GM06990 (cell line): ENCODE results near the gene APOBEC3A.
"Not testable (repeated sequence)": the region's sequence is repeated elsewhere in the genome, so short reads cannot be mapped to it uniquely, and the experiment has no call there.

Experiments used
- DNase-seq: peaks from one replicate; pipeline ENCODE4 v3.0.0-alpha.2; 2011; ENCODE audit not compliant: insufficient read length; ENCODE audit errors: extremely low read depth
- H3K27me3 ChIP-seq: replicated peaks from 2 replicates; pipeline ENCODE4 v1.6.0; 2011; ENCODE audit warnings: low read length; ENCODE audit not compliant: control insufficient read depth, insufficient read depth
- H3K36me3 ChIP-seq: 2 replicates; pipeline ENCODE4 v1.5.1; 2011; ENCODE audit warnings: low read length; ENCODE audit not compliant: control insufficient read depth, insufficient read depth
- H3K4me3 ChIP-seq: replicated peaks from 2 replicates; pipeline ENCODE4 v1.5.1; 2011; ENCODE audit warnings: low read depth, mild to moderate bottlenecking, control low read depth, low read length
- TF ChIP-seq, protein P1 (sequence below): IDR thresholded peaks from 2 replicates; pipeline ENCODE4 v1.5.1; 2011; ENCODE audit warnings: low read length, control low read depth, mild to moderate bottlenecking, inconsistent platforms; ENCODE audit not compliant: insufficient read depth, poor library complexity, severe bottlenecking

APOBEC3A gene

DNA sequence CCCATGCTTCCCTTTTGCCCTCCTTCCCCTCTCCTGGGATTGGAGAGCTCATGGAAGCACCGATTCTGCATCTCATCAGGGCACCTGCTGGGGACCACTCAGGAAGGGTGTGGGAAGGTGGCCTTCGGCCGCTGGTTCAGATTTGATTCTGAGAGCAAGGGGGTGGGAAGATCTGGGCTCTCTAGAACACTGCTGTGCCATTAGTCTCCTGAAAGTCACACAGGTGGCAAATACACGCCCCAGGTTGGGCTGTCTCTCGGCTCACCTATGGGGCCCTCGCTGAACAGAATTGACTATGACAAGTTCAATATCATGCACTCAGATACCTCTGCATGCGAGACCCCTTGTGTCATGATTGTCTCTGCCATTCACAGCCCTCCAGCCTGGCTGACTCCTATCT, 12.8 kb upstream of the APOBEC3A start:
- no peaks in the 10 kb centered on the region for H3K36me3 ChIP-seq
- H3K4me3 ChIP-seq = no peak overlapping the region
- TF ChIP-seq, protein P1, sequence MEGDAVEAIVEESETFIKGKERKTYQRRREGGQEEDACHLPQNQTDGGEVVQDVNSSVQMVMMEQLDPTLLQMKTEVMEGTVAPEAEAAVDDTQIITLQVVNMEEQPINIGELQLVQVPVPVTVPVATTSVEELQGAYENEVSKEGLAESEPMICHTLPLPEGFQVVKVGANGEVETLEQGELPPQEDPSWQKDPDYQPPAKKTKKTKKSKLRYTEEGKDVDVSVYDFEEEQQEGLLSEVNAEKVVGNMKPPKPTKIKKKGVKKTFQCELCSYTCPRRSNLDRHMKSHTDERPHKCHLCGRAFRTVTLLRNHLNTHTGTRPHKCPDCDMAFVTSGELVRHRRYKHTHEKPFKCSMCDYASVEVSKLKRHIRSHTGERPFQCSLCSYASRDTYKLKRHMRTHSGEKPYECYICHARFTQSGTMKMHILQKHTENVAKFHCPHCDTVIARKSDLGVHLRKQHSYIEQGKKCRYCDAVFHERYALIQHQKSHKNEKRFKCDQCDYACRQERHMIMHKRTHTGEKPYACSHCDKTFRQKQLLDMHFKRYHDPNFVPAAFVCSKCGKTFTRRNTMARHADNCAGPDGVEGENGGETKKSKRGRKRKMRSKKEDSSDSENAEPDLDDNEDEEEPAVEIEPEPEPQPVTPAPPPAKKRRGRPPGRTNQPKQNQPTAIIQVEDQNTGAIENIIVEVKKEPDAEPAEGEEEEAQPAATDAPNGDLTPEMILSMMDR = no peak
- H3K27me3 ChIP-seq = no peaks in the 10 kb centered on the region
- DNase-seq = no peak

DNA sequence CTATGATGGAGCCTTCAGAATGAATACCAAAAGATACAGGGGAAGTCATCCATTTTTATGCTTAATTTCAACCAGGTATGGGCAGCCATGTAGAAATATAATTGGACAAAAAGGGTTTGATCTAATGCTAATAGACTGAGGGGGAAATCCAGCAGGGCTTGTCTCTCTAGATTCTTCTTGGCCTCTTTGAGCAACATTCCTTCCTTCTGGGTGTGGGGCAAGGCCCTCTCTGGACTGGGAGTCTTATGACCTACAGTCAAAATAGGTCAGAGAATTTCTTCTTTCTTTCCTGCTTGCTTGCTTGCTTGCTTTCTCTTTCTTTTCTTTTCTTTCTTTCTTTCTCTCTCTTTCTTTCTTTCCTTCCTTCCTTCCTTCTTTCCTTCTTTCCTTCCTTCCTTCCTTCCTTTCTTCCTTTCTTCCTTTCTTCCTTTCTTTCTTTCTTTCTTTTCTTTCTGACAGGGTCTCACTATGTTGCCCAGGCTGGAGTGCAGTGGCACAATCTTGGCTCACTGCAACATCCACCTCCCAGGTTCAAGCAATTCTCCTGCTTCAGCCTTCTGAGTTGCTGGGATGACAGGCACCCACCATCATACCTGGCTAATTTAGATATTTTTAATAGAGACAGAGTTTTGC, 11.6 kb upstream of the APOBEC3A start:
- H3K36me3 ChIP-seq, H3K4me3 ChIP-seq, DNase-seq, H3K27me3 ChIP-seq: not testable (repeated sequence)

DNA sequence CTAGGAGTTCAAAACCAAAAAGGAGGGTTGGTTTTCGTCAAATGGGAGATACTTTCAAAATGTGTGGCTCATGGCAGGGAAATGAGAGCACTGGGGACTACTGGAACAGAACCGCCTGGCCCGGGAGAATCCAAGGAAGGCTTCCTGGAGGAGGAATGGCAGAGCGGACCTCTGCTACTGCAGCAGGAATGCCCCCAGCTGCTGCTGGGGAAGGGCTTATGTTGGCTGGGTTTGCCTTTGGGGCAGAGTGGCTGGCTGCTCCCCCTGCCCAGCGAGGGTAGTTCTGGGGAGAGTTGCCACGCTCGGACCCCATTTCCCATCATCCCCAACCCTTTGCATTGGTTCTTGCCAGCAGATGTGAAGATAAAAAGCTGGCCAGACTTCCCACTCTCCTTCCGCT, 10.6 kb upstream of the APOBEC3A start:
- H3K36me3 ChIP-seq = no peaks in the 10 kb centered on the region
- no peak overlapping the region for H3K4me3 ChIP-seq
- no peaks in the 10 kb centered on the region for H3K27me3 ChIP-seq
- TF ChIP-seq, protein P1 = no peak
- no peak for DNase-seq

DNA sequence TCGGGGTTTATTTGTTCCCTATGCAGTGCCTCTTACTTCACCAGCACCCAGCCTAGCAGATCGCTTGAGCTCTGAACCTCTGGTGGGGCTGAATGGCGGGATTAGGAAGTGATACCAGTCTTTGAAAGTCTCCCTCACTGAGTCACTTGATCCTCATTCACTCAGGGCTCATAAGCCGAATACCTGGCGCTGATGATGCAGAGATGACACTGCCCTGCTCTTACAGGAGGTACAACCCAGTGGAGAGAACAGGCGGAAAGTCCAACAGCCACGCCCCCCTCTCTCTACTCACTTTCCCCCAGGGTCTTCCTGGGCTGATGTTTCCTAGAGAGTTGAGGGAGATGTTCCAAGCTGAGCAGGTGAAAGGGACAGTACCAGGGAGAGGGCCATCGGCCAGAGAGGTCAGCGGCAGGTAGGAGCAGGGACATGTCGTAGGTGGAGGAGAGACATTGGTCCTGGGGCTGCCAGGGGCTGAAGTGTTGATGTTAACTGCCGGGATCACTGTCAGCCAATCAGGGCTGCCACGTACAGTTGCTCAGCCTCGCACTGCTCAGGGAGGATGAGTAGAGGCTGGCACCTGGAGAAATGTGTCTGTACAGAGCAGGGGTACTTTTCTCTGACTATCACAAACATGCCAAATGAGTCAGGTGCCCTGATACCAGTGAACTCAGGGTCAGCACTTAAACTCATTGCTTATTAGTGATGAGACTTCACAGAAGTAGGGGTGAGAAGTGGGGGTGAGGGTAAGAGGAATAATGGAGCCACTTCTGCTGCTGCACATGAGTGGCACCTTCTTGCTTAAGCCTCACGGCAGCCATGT, 9.9 kb upstream of the APOBEC3A start:
- Histone ChIP-seq H3K36me3 (no peaks in the 10 kb centered on the region), H3K27me3 (no peaks in the 10 kb centered on the region), H3K4me3 (no peak overlapping the region)
- TF ChIP-seq, protein P1 = no peak
- no peak for DNase-seq

DNA sequence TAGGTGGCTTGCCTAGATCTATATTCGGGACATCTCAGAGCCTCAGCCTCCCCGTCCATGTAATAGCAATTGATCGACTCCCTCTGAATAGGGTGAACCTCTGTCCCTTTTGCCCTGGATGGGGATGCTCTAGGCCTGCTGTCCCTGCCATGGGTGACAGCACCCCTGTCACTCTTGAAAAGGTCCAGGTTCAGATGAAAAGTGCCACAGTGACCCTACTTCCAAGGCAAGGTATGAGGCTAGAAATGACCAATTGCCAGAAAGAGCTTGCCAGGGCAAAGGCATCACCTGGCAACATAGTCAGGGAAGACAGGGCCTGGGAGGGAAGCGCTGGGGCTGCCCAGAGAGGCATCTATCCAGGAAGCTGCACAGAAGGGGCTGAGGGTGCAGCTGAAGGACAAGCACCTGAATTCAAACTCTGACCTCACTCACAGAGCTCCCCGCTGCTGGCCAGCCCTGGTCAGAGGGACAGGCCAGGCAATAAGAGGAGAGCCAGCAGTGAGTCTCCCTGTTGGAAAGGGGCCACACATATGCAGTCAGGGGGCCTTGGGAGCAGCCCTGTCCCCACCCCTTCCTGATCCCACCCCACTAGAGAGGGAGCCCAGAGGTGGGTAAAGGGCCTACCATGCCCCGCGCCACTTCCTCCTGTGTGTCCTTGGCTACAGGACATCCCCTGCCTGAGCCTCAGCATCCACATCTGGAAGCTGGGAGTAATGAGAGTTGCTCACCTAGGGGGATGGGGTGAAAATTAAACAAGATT, 9.0 kb upstream of the APOBEC3A start:
- Histone ChIP-seq H3K36me3 (no peaks in the 10 kb centered on the region), H3K4me3 (no peak overlapping the region), H3K27me3 (no peaks in the 10 kb centered on the region)
- no peak for DNase-seq
- TF ChIP-seq, protein P1 = no peak

DNA sequence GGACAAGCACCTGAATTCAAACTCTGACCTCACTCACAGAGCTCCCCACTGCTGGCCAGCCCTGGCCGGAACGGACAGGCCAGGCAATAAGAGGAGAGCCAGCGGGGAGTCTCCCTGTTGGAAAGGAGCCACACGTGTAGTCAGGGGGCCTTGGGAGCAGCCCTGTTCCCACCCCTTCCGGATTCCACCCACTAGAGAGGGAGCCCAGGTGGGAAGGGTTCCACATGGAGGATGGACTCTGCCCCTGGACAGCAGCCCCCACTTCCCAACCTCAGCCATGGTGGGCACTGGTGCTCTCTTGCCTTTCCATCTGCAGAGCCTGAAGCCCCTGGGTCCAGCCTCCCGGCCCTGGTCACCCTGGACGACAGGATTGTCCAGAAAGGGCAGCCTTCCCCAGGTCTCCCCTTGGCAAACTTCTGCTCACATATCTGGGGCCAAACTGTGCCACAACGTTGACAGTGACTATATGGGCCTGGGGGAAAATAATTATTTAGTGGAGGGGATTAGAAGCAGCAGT, 7.5 kb upstream of the APOBEC3A start:
- DNase-seq = no peak
- TF ChIP-seq, protein P1 = no peak
- Histone ChIP-seq H3K4me3 (no peak overlapping the region), H3K36me3 (no peaks in the 10 kb centered on the region), H3K27me3 (no peaks in the 10 kb centered on the region)
